ENCODE results near the gene TRAPPC3. TPM values are rescaled to one million over a fixed set of nuclear protein-coding genes. Genes with fewer than 3 reads are reported as not detected.
A peak's percentile ranks its signal among the peaks of the same experiment; 100 is the strongest.
"Not testable (repeated sequence)": the region's sequence is repeated elsewhere in the genome, so short reads cannot be mapped to it uniquely, and the experiment has no call there.

The TRAPPC3 gene
- total RNA-seq, result 100 to 1,000 TPM; 101 to 156 (median 148) TPM

GRCh38 chr1:36149237-36149972 lies at the start of gene TRAPPC3:
Gene TRAPPC3 (minus strand): TSS chr1:36149486. CDS start chr1:36149378, 108 bp downstream.
- Histone ChIP-seq H3K27me3 (no peaks in the 10 kb centered on the region), H3K4me1 (peaks cover 38 to 50% of the 10 kb centered on the region in 2 donors), H3K9me3 (no peaks in the 10 kb centered on the region), H3K27ac (peak within 1 kb of the TSS; percentile 94 to 100 (median 100)), H3K4me3 (replicated peaks in 1 of 3) (peak within 1 kb of the TSS; percentile 50 to 73 (median 60)), H3K36me3 (no peaks in the 10 kb centered on the region)
- 1 to 2% methylated on average over 41 to 42 of the region's 62 CpGs for WGBS, 2 donors
- DNase-seq, result peak; percentile 100
- TF ChIP-seq POLR2A (IDR thresholded peaks at IDR 0.05), result peak; percentile 94 to 98
- peak; percentile 66 to 99 (median 97) for TF ChIP-seq CTCF (IDR thresholded peaks at IDR 0.05)
- intact Hi-C loops (cut with DNase I), result no loop called here

- no peaks in the 10 kb centered on the region for H3K9me3 ChIP-seq
- peaks cover 7 to 8% of the 10 kb centered on the region in 2 donors for H3K4me1 ChIP-seq
- no peaks in the 10 kb centered on the region for H3K36me3 ChIP-seq
- 90 to 91% methylated on average over 5 of the region's 5 CpGs for WGBS, 2 donors
- H3K27ac ChIP-seq, result no peak overlapping the region
- no peak overlapping the region for H3K4me3 ChIP-seq (replicated peaks in 1 of 3)
- no peak for TF ChIP-seq POLR2A (IDR thresholded peaks at IDR 0.05)
- DNase-seq, result no peak
- intact Hi-C loops (cut with DNase I), result no loop called here
- H3K27me3 ChIP-seq, result no peaks in the 10 kb centered on the region
Observed at GRCh38 chr1:36198641-36199040, 49.4 kb upstream of the TRAPPC3 start.

DNA sequence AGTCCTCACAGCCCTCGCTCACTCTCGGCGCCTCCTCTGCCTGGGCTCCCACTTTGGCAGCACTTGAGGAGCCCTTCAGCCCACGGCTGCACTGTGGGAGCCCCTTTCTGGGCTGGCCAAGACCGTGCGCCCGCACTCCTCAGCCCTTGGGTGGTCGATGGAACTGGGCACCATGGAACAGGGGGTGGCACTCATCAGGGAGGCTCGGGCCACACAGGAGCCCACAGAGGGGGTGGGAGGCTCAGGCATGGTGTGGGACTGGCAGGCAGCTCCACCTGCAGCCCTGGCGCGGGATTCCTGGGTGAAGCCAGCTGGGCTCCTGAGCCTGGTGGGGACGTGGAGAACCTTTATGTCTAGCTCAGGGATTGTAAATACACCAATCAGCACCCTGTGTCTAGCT lies 47.5 kb upstream of the TRAPPC3 start:
- H3K4me3 ChIP-seq (replicated peaks in 1 of 3); H3K27me3 ChIP-seq; H3K27ac ChIP-seq; H3K36me3 ChIP-seq; H3K9me3 ChIP-seq; DNase-seq; H3K4me1 ChIP-seq; intact Hi-C loops (cut with DNase I): not testable (repeated sequence)
- WGBS, 2 donors, result 88 to 91% methylated on average over 11 to 12 of the region's 12 CpGs

DNA sequence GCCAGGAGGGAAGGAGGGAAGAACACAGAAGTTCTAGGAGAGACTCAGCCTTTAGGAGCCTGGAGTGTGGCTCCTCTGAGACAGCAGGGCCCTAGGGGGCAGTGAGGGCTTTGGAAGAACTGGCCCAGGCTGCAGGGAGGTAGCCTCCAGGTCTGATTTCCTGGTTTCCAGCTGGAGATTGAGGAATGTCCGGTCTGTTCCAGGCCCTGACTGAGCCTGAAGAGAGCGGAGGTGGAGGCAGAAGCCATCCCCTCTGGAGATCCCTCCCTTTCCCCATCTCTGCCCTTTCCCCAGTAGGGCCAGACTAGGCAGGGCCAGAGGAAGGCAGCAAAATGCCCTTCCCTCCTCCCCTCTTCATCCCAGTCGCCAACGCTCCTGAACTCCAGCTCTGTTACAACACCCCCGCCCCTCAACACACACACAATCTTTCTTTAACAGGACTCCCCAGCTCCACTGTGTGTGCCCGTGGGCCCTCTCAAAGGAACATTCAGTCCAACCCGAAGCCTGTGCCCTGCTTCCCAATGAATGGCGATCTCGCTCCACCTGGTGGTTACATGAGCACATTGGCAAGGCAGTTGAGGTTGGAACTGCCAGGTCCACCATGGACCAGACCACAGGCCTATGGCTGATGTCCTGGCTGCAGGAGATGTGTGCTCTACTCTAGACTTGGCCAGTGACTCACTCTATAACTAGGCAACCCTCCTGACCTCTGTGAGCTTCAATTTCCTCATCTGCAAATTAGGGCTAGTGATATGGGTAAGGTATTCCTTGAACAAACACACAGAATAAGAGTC lies 38.7 kb upstream of the TRAPPC3 start:
- TF ChIP-seq CTCF (IDR thresholded peaks at IDR 0.05) (peak in 5 of 6 experiments; percentile 58 to 99 (median 95)), POLR2A (IDR thresholded peaks at IDR 0.05) (no peak)
- Histone ChIP-seq H3K27ac (peak overlapping the region; percentile 77 to 91 (median 83)), H3K4me1 (peaks cover 9 to 17% of the 10 kb centered on the region in 2 donors), H3K9me3 (no peaks in the 10 kb centered on the region), H3K36me3 (no peaks in the 10 kb centered on the region), H3K4me3 (replicated peaks in 1 of 3) (no peak overlapping the region), H3K27me3 (no peaks in the 10 kb centered on the region)
- 8 to 11% methylated on average over 9 of the region's 9 CpGs for WGBS, 2 donors
- DNase-seq, result peak; percentile 92 to 94
- intact Hi-C loops (cut with DNase I), result loop anchor here (5.0 kb wide), 2 partner anchors 36 to 91 kb away; no protein-coding TSS in a partner anchor

GRCh38 chr1:36183309-36183856 lies 34.1 kb upstream of the TRAPPC3 start:
- peak; percentile 89 to 90 for DNase-seq
- 64 to 72% methylated on average over 2 of the region's 2 CpGs for WGBS, 2 donors

More at GRCh38 chr1:36183309-36183856, 34.1 kb upstream of the TRAPPC3 start:
- H3K4me3 ChIP-seq (replicated peaks in 1 of 3), result no peak overlapping the region
- TF ChIP-seq CTCF (IDR thresholded peaks at IDR 0.05), result no peak
- TF ChIP-seq POLR2A (IDR thresholded peaks at IDR 0.05), result peak in 1 of 2 donors; percentile 61
- intact Hi-C loops (cut with DNase I), result no loop called here
- no peaks in the 10 kb centered on the region for H3K9me3 ChIP-seq
- peaks cover 25 to 27% of the 10 kb centered on the region in 2 donors for H3K36me3 ChIP-seq
- H3K27me3 ChIP-seq, result no peaks in the 10 kb centered on the region
- H3K27ac ChIP-seq, result peak overlapping the region; percentile 87 to 97 (median 87)
- H3K4me1 ChIP-seq, result peaks cover 13 to 26% of the 10 kb centered on the region in 2 donors
